NCI-H2171 (cell line): ENCODE results near the gene LDB3.
A peak's percentile ranks its signal among the peaks of the same experiment; 100 is the strongest.

Experiments
- DNase-seq: peaks from one replicate; lab custom pipeline; 2025; lab: John Stamatoyannopoulos, UW

The LDB3 gene

DNA sequence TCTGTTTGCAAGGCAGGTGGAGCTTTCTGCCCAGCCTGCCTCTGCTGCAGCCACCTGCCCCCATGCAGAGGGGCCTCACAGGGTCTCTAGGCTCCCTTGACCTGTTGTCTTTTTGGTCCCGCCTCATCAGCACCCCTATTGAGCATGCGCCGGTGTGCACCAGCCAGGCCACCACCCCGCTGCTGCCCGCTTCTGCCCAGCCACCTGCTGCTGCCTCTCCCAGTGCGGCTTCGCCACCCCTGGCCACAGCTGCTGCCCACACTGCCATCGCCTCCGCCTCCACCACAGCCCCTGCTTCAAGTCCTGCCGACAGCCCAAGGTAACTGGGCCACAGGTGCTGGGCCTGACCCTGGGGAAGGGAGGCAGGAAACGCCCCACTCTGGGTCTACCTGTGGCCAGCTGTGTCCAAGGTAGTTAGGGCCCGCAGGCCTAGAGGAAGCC lies 38.1 kb downstream of the LDB3 start:
- no peak for DNase-seq

DNA sequence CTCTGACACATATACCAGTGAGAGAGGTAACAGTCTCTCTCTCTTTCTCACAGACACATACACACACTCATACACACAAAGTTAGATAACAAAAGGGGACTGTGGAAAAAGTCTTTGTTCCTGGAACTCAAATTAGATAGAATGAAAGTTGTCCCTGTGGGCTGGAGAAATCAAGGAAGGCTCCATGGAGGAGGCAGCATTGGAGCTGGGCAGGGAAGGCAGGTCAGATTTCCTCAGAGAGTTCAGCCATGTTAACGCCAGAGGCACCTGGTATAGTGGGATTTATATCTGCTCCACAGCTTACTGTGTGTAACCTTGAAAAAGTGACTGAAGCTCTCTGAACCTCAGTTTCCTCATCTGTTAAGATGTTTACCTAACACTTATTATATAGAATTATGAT lies 38.7 kb downstream of the LDB3 start:
- DNase-seq: no peak

DNA sequence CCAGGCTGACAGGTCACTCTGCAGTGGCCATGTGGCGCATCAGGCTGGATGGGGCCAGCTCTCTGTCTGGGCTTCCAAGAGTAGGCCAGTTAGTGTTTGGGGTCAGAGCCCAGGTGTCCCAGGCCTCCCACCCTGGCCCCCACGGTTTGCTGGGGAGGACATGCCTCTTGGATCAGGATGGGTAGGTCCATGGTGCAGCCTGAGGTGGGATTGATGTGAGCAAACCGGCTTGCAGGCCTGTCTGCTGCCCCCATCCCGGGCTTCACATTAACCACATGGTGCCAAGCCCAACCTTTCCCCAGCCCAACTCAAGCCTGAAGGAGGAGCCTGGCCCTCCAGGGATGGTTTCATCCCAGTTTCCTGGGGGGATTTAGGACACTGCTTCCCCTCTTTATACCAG lies 39.2 kb downstream of the LDB3 start:
- no peak for DNase-seq

DNA sequence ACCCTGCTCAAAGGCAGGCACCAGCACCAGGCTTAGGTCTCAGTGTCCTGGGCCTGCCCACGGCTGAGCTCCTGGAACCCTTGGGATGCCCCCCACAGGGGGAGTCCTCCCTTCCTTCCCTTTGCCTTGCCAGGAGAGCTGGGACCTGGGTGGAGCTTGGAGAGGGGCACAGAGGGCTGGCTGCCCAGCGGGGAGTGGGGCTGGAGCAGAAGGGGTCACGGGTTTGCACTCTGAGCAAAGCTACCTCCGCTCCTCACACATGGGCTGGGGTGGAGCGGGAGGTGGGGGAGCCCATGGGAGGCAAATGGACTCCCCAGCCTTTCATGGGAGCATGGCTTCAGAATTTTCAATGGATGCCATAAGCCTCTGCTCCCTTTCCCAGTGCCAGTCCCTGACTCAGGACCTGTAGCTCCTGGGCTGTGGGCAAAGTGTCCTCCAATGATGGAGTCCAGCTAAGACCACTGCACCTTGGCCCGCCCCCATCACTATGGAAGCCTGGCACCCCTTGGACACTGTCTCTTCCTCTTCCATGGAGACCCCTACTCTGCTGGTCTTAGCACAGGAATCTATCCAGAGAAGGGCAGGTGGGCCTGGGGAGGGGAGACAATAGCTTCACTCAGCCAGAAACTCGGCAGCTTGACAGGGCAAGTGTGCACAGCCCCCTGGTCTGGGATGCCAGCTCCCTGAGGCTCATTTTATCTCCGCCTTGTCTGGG lies 39.9 kb downstream of the LDB3 start:
- no peak for DNase-seq

DNA sequence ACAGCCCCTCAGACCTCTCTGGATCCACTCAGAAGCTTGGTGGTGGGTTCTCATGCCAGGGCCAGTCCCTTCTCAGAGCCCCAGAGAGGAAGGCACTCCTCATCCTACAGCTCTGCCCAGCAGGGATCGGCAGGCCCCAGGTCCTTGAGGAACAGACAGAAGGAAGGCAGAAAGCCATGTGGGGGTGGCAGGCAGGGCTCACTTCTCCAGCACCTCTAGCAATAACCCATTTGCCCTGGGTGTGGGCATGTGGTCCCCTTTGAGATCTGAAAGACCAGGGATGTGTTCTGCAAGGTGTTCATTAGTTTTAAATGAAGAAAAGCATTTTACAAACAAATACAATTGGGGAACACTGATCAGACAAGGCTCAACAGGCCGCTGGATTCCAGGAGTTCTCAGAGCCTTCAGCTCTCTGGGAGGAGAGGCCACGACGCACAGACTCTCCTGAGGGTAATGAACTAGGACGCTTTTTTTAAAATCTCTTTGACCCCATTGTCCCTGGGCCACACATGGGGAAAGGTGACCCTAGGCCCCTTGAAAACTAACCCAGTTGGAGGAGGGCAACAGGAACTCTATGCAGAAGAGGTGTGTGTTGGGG lies 40.6 kb downstream of the LDB3 start:
- DNase-seq: no peak

DNA sequence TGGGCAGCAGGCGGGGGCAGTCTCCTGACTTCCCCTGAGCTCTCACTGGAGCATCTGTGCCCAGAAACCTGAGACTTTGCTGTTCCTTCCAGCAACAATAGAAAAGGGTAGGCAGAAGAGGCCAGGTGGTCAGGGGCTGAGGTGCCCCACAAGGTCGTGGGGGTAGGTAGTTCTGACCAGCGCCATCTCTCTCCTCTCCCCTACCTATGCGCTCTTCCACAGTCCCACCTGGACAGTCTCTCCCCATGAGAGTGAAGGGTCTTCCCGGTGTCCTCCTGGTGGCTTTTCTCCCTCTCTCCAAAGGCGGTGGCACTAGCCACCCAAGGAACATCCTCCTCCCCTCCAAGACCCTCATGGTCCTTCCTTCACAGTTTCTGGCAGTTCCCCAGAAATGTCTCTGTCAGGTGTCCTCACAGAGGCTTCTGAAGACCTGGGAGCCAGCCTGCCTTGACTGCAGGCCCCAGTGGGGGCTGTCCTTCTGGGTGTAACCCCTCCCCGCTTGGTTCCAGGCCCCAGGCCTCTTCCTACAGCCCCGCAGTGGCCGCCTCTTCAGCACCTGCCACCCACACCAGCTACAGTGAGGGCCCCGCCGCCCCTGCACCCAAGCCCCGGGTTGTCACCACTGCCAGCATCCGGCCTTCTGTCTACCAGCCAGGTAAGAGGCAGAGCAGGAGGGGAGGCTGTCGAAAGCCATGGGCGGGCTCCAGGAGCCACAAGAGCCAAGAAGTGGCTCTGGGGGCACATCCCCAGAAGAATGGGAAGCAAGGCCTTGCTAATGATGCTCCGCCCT lies 41.3 kb downstream of the LDB3 start:
- no peak for DNase-seq

DNA sequence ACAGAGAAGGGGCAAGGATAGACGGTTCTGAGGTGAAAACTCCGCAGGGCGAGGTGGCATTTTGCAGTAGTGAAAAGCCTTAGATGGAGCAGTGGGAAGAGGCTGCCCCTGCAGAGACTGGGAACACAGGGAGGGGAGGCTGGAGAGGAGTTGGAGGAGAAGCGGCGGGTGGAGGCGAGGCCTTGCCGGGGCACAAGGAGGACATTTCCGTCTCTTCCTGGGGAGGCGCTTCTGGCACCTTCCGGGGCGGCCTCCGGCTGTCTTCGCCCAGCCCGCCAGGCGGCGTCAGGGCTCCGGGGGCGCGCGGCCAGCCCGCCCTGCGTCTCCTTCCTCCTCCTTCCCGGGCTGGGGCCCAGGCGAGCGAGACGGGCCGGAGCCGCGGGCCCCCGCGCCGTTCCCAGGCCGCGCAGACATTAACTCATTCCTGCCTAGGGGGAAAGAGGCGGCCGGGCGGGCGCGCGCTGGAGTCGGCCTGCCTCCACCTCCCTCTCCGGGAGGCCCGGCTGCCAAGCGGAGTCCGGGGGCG lies 42.7 kb downstream of the LDB3 start:
- DNase-seq: peak; percentile 65

DNA sequence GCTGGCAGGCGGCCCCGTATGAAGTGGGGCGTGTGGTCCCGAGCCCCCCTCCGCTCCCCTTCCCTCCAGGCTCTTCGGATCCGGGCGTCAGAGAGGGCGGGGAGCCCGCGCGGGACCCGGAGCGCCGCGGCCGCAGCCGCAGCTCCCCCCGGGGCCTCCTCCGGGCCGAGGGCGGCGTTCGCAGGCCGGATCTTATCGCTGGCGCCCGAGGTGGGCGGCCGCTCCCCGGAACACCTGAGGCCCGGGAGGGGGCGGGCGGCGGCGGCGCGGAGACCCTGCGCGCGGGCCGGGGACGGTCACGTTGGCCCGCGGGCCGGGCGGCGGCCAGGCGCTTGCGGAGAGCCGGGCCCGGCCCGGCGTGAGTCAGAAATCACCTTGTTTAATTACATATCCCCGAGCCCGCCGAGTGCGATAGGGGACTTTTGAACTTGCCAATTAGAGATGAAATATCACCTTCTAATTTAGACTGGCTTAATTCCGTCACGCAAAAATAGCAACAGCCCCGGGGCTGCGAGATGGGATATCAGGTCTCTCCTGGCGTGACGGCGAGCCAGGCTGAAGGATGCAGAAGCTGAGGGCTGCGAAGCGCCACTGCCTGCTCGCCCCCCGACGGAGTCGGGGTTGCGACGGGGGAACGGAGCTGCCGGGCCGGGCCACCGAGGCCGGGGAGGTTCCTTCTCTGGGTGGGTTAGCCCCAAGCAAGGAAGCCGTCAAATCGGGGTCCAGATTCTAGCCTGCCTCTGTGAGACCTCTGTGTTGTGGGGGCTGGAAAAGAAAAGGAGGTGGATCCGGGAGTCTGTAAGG lies 43.4 kb downstream of the LDB3 start:
- peak; percentile 57 for DNase-seq

DNA sequence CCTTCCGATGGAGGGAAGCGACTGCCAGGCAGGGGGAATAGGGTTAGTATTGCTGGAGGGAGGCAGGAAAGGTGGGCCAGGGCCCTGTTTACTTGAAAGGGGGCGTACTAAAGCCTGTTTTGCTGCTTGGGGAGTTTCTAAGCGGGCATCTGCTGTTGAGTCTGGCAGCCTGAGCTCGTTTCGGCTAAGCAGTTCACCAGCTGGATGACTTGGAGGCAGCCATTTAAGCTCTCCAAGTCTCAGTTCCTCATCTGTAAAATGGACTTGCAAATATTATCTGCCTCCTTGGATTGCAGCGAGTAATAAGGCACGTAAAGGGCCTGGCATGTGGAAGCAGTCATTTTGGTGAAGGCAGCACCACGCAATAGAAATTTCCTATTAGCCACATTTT lies 44.0 kb downstream of the LDB3 start:
- peak; percentile 1 for DNase-seq

DNA sequence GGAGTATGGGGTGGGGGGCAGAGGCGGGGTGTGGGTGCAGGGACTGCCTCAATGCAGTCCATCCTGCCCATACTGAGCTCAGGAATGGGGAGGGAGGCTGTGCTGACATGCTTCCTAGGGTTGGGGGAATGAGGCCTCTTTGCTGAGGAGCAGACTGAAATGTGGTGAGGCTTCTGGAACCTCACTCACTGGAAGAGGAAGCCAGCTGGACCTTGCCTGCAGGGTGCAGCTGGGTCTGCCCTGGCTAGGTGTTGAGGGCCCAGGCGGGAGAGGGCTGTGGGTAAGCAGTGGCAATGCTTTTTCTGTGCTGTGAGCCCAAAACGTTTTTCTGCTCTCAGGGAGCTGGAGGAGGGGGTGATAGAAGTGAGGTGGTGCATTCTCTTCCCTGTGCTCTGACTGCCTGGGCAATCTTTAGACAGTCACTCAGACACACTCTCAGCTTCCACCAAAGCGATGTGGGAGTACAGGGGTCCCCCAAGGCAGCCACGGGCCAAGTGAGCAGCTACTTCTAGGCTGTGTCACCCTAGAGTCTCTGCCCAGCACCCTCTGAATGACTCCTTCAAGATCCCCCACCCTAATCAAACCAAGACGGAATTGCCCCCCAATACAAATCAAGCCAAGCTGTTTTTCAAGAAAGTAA lies 47.0 kb downstream of the LDB3 start:
- no peak for DNase-seq

DNA sequence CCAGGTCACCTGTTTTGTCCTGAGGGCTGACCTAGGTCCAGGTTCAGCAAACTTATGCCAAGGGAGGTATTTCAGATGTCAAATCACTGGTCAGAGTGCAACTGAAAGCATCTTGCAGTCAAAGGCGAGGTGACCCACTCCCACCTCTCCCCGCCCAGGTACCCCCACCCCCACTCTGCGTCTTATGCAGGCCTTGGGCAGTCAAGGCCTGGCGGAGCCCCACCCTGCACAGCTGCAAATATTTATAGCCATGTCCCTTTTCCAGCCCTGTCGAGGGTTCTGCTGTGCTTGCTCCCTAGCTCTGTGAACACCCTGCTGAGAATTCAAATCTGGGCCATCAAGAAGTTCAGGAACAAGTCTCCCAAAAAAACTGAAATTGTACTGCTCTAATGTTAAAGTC lies 47.5 kb downstream of the LDB3 start:
- no peak for DNase-seq

DNA sequence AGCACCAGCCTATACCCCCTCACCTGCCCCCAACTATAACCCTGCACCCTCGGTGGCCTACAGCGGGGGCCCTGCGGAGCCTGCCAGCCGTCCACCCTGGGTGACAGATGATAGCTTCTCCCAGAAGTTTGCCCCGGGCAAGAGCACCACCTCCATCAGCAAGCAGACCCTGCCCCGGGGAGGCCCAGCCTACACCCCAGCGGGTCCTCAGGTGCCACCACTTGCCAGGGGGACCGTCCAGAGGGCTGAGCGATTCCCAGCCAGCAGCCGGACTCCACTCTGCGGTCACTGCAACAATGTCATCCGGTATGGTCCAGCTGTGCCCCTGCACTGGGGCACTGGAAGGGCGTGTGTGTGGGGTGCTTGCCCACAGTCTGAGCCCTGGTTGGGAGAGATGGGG lies 48.2 kb downstream of the LDB3 start:
- DNase-seq: no peak

DNA sequence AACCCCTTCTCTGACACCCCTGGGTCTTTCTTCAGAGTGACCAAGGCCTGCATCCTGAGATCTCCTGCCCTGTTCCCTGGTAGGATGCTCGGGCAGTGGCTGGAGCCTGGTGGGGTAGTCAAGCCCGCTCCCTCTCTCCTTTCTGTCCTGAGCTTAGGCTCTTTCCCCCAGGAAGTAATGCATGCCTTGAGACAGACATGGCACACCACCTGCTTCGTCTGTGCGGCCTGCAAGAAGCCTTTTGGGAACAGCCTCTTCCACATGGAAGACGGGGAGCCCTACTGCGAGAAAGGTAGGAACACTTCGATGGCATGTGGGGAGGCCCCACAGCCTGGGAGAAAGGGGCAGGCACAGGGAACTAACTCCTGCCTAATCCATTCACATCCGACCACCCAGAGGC lies 50.2 kb downstream of the LDB3 start:
- DNase-seq: no peak

DNA sequence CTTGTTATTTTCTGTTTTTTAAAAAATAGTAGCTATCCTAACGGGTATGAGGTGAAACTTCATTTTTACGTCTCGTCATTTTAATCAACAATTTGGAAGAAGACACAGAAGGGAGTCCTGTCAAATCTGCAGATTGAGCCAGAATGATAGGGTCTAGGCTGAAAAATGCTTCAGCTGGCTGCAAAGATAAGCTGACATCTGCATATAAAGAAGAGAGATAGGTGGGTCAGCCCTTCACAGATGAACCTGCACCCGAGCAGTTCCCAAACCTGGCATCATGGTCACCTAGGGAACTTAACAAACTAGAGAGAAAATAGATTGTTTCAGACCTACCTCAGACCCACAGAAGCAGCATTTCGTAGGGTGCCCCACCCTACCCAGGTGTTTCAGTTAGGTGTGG lies 52.9 kb downstream of the LDB3 start:
- no peak for DNase-seq

DNA sequence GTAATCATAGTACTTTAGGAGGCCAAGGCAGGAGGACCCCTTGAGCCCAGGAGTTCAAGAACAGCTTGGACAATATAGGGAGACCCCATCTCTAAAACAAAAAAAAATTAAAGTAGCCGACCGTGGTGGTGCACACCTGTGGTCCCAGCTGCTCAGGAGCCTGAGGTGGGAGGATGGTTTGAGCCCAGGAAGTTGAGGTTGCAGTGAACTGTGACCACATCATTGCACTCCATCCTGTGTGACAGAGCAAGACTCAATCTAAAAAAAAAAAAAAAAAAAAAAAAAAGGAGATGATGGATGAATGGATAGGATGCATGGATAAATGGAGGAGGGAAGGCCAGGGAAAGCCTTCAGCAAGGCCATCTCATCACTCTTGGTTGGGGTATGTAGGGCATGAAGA lies 54.7 kb downstream of the LDB3 start:
- DNase-seq: no peak

DNA sequence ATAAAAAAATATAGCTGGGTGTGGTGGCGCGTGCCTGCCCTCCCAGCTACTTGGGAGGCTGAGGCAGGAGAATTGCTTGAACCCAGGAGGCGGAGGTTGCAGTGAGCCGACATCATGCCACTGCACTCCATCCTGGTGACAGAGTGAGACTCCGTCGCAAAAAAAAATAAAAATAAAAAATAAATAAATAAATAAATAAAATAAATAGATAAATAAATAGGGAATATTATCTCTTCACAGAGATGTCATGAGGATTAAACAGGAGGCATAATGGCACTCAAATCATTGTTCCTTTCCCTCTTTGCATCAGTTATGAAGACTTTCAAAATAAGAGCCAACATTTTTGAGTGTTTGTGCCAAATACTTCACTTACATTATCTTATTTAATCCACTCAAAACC lies 56.1 kb downstream of the LDB3 start:
- DNase-seq: no peak

DNA sequence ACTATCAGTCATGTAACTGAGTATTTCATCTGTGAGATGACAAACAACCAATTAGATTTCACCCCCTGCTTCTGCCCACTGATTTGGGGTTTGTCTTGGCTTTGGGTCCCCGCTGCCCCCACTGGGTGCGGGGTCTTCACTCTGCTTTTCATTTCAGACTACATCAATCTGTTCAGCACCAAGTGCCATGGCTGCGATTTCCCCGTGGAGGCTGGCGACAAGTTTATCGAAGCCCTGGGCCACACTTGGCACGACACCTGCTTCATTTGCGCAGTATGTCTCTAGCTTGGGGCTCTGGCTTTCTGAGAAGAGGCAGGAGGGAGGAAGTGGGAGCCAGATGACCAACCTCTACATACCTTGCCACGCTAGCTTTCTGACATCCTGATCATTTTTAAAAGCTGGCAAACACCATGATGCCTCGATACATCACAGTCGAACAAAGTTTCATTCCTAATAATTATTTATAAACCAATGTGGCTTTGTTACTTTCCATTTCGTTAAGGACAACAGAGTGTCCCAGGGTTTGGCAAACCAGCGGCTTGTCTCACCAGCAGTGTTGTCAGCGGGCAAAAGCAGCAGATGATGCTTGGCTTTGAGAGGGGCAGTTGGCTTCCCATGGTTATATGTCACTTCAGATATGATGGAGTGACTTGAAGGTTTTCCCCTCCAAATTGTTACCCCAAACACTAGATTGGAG lies 57.8 kb downstream of the LDB3 start:
- DNase-seq: no peak

DNA sequence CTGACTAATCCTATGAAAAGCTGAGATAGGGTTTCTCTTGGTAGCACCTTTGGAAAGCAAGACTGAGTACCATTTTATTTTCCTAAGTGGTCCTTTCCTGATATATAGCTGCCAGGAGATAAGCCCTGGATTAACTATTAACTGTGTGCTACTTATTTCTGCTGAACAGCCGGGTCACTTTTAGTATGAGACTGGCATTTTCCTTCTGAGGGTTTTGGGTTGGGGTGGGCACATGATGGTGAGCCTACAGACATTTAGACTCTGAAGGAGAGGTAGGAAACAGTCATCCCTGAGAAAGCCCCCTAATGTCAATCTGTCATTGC lies 58.3 kb downstream of the LDB3 start:
- DNase-seq: no peak

DNA sequence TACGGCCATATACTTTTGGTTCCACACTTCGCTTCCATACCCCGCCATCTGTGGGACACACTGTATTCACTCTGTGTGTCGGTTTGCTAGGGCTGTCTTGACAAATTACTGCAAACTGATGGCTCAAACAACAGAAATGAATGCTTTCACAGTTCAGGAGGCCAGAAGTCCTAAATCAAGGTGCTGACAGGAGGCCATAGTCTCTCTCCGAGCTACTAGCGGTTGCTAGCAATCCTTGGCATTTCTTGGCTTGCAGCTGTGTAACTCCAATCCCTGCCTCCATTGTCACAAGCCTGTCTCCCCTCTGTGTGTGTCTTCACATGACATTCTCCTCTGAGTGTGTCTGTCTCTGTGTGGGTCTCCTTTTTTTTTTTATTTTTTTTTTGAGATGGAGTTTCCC lies 59.2 kb downstream of the LDB3 start:
- DNase-seq: no peak

DNA sequence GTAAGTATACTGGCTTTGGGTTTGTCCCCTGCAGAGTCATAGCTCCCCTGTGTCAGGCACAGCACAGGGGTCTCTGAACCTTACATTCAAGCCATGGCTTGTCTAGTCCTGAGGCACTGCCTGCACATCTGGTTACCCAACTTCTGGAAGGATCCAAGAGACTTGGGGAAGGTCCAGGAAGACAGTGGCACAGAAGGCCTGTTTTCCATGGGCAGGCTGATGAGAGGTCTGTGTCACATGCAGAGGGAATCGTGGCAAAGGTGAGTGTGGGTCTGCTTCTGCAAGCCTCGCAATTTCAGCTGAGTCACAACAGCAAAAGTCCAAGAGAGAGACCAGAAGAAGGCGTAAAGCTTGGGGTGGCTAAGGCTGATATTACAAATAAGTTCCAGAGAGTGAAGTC lies 59.7 kb downstream of the LDB3 start:
- no peak for DNase-seq

DNA sequence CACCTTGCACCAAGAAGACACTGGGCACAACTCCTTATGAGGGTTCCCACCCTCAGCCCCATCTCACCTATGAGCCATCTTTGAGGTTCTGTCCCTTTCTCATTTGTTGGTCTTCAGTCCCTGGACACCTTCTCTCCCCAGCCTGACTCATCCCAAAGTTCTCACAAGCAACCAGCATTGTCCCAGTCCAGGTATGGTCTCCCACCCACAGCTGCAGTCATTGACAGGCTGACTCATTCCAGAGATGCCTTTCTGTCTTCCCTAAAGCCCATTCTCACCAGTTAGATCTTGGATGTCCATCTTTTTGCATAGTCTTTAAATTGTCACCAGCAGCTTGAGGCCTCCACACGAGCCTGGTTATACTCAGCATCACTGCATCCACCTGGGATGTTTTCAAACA lies 61.4 kb downstream of the LDB3 start:
- DNase-seq: no peak
